ENCODE data around the gene MVB12B. TPM values are rescaled to one million over a fixed set of nuclear protein-coding genes. Genes with fewer than 3 reads are reported as not detected.
"Not testable (repeated sequence)": the region's sequence is repeated elsewhere in the genome, so short reads cannot be mapped to it uniquely, and the experiment has no call there.

The MVB12B gene
- total RNA-seq, 1 donor from 2014 or later, result 7.7 TPM

DNA sequence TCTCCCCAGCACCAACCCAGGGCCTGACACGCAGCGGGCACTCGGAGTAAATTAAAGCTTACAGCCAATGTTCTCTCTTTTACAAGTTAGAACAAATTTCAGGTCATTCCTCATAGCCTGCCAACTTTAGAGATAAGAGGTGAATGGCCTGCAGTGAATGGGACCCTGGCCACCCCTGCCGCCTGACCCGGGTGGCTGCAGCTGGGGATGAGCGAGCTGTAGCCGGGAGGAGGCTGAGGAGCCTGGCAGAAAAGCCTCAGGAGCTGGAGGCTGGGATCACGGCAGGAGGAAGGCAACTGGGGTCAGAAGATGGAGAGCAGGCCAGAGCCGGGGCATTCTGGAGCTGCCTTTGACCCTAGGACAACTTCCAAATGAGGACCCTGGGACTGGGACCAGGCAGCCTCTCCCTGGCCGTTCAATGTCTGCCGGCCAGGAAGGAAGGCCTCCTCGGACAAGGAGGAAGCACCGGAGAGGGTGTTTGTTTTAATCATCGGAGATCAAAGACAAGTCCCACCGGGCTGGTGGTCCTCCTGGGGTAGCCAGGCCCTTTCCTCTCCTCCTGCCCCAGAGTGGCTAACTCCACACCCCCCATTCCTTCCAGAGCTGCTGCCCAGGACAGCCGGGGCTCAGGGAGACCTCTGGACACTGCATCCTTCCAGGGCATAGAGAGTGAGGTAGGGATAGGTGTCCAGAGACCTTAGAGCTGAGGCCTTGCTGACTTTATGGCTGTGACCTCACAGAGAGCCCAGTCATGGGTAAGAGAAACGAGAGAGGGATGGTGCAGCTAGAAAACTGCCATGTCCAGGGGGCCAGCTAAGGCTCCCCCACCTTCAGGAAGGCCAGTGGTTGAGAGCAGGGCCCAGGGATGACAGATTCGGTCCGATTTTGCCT lies 199.8 kb downstream of the MVB12B start:
- intact Hi-C loops (cut with micrococcal nuclease), result no loop called here

DNA sequence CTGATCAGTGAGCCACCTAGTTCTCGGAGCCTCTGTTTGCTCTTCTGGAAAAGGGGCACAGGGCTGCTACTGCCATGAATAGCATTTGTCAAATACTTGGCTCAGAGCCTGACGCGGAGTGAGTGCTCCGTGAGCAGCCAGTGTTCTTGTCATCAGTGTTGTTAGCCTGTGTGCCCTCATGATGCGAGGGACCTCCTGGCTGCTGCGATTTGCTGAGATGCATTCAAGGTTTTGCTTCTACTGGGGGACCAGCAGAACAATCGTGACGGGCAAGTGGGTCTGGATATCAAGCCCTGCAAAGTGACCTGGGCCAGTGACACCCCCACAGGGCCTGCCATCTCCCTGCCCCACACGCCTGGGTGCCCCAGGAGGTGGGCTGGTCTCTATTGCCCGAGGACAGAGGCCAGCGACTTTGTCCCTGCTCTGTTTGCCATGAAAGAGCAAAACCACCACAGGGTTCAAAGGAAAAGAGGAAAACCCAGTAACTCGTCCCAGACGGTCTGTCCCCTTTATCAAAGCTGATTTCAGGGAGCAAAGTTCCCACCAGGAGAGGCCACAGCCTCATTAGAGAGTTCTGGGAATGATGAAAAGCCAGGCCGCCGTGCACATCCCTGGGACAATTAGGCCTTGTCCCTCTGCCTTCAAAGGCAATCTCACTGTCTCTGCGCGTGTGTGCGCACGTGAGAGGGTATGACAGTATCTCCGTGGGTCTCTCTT lies 200.6 kb downstream of the MVB12B start:
- intact Hi-C loops (cut with micrococcal nuclease), result no loop called here

- intact Hi-C loops (cut with micrococcal nuclease), result no loop called here
These were observed 201.5 kb downstream of the MVB12B start for GRCh38 chr9:126528111-126528510.

GRCh38 chr9:126528915-126529314 lies 202.3 kb downstream of the MVB12B start:
- intact Hi-C loops (cut with micrococcal nuclease), result no loop called here

DNA sequence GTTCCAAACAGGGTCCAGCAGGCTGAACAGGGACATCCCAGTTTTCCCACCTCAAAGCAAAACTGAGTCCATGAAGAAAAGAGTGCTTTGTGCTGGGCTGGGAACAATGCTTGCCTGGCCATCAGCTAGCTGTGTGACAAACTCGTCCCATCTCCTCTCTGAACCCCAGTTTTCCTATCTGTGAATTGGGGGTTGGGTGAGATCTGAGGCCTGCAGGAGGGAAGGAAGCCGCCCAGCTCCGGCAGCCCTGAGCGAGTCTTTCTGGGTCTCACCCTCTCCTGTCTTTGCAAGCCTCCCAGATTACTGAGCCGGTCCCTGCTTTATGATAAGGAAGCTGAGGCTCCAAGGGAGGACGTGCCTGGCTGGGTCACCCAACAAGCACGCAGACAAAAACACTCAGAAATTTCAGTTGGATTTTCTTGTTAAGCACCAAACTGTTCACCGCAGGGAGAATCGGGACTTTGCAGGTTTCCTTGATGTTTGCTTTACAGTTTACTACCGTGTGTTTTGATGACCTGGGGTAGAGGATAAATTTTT lies 204.5 kb downstream of the MVB12B start:
- intact Hi-C loops (cut with micrococcal nuclease), result no loop called here

GRCh38 chr9:126531591-126531990 lies 205.0 kb downstream of the MVB12B start:
- intact Hi-C loops (cut with micrococcal nuclease), result no loop called here

- intact Hi-C loops (cut with micrococcal nuclease), result no loop called here
These were observed 205.4 kb downstream of the MVB12B start for GRCh38 chr9:126532019-126532462.

GRCh38 chr9:126532489-126532888 lies 205.9 kb downstream of the MVB12B start:
- intact Hi-C loops (cut with micrococcal nuclease), result no loop called here

GRCh38 chr9:126532951-126533925 lies 206.6 kb downstream of the MVB12B start:
- intact Hi-C loops (cut with micrococcal nuclease), result no loop called here

GRCh38 chr9:126533926-126534310 lies 207.3 kb downstream of the MVB12B start:
- intact Hi-C loops (cut with micrococcal nuclease), result no loop called here

- intact Hi-C loops (cut with micrococcal nuclease), result no loop called here
These were observed 208.0 kb downstream of the MVB12B start for GRCh38 chr9:126534431-126535186.

DNA sequence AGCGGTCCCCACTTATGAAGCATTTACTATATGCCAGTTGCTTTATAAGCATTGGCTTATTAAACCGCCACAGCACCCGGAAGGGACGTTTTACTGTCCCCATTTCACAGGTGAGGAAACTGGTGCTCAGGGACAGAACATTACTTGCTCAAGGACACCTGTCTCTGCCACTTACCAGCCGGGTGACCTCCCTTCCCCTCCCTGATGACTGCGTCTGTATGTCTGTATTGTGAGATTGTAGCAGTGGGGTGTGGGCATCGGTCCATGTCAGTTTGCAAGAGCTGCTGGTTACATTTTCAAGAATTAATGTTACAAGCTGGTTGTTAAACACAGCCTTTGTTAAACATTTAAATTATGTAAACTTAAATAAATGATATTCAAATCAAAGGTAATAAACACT lies 209.5 kb downstream of the MVB12B start:
- intact Hi-C loops (cut with micrococcal nuclease), result no loop called here

- intact Hi-C loops (cut with micrococcal nuclease), result no loop called here
These were observed 210.3 kb downstream of the MVB12B start for GRCh38 chr9:126536841-126537465.

GRCh38 chr9:126538550-126538949 lies 211.9 kb downstream of the MVB12B start:
- intact Hi-C loops (cut with micrococcal nuclease), result no loop called here

DNA sequence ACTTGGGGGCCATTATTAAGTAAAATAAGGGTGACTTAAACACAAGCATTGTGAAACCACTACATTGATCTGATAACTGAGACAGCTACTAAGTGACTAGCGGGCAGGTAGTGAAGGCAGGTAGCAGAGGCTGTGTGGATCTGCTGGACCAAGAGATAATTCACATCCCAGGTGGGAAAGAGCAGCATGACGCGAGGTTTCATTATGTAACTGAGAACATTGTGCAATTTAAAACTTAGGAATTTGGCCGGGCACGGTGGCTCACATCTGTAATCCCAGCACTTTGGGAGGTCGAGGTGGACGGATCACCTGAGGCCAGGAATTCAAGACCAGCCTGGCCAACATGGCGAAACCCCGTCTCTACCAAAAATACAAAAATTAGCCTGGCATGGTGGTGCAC lies 213.8 kb downstream of the MVB12B start:
- intact Hi-C loops (cut with micrococcal nuclease), result not testable (repeated sequence)

GRCh38 chr9:126543490-126543889 lies 216.9 kb downstream of the MVB12B start:
- intact Hi-C loops (cut with micrococcal nuclease), result no loop called here

- intact Hi-C loops (cut with micrococcal nuclease), result no loop called here
These were observed 218.5 kb downstream of the MVB12B start for GRCh38 chr9:126545106-126545505.

DNA sequence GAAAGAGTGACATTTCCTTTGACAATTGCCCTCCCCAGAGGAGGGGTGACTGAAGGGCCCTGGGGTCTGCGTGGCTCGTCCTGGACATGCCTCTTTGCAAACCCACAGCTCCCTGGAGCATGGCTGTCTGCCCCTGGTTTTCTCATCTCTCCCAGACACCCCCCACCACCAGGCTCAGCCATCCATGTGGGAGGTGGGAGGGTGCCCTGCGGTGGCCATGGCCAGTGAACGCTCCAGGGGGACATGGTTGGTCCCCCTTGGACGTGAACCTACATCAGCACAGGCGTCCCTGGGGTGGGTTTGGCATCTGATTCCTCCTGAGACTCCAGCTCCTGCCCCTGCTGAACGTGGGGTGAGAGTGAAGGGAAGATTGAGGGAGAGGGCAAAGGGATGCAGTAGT lies 219.4 kb downstream of the MVB12B start:
- intact Hi-C loops (cut with micrococcal nuclease), result no loop called here

DNA sequence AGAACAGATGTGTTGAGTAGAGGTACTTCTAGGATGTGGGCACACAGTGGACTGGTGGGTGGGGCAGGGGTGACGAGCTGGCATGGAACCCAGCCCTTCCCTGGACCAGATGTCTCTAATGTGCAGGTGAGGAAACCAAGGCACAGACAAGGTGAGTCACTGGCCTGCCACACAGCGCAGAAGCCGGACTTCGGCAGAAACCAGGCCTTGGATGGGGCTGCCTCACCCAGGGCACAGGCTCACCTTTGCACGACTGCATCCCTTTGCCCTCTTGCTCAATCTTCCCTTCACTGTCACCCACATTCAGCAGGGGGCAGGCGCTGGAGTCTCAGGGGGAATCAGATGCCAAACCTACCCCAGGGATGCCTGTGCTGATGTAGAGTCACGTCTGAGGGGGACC lies 221.7 kb downstream of the MVB12B start:
- intact Hi-C loops (cut with micrococcal nuclease), result no loop called here
